Upper lobe of left lung (tissue), 6 donors: ENCODE results near the gene TMEM127. TPM values are rescaled to one million over a fixed set of nuclear protein-coding genes. Genes with fewer than 3 reads are reported as not detected.

ENCODE experiments used
- ATAC-seq, 2 donors: fragments of 200-7000 bp; cut with Tn5 transposase; one replicate each; pipeline ENCODE4 v1.9.1; 2022; ENCODE audit warnings: mild to moderate bottlenecking in 2 of 2, moderate library complexity in 2 of 2; ENCODE audit not compliant: low FRiP score in 2 of 2
- DNase-seq, 2 donors: peaks; one replicate each; pipeline ENCODE4 v3.0.0-alpha.2; 2019 to 2020
- H3K27ac ChIP-seq, 4 donors: fragments of 200-600 bp; sonication (generic); one replicate each; pipeline ENCODE4 v1.5.1; 2016 to 2019
- H3K27me3 ChIP-seq, 4 donors: fragments of 200-600 bp; sonication (generic); one replicate each; pipeline ENCODE4 v1.5.1; 2017 to 2019
- H3K36me3 ChIP-seq, 4 donors: fragments of 200-600 bp; sonication (generic); one replicate each; pipeline ENCODE4 v1.5.1; 2016 to 2019
- H3K4me1 ChIP-seq, 4 donors: fragments of 200-600 bp; sonication (generic); one replicate each; pipeline ENCODE4 v1.5.1; 2018 to 2019
- H3K4me3 ChIP-seq, 4 donors: fragments of 200-600 bp; sonication (generic); one replicate each; pipeline ENCODE4 v1.5.1; 2017 to 2019; ENCODE audit warnings: mild to moderate bottlenecking in 2 of 4, moderate library complexity in 1 of 4
- H3K9me3 ChIP-seq, 4 donors: fragments of 200-600 bp; sonication (generic); one replicate each; pipeline ENCODE4 v1.5.1; 2018 to 2019
- CTCF ChIP-seq, 6 experiments: fragments of 450-650 bp in 4 of 6; fragments of 200-600 bp in 2 of 6; sonication (generic) in 2 of 6; IDR thresholded peaks; one replicate each; pipeline ENCODE4 v1.5.1; 2016 to 2019; ENCODE audit warnings: antibody characterized with exemption in 6 of 6
- EP300 ChIP-seq, 4 donors: sonication (generic); formaldehyde crosslinking; IDR thresholded peaks; one replicate each; pipeline ENCODE4 v1.5.1; 2017; ENCODE audit warnings: antibody characterized with exemption in 4 of 4, control low read depth in 2 of 4
- POLR2A ChIP-seq, 4 donors: fragments of 450-650 bp; IDR thresholded peaks; one replicate each; pipeline ENCODE4 v1.5.1; 2016 to 2017; ENCODE audit warnings: antibody characterized with exemption in 4 of 4, mild to moderate bottlenecking in 2 of 4
- POLR2AphosphoS5 ChIP-seq, 2 donors: sonication (generic); formaldehyde crosslinking; IDR thresholded peaks; one replicate each; pipeline ENCODE4 v1.5.1; 2017; ENCODE audit warnings: antibody characterized with exemption in 2 of 2
- WGBS, 2 donors: methylation state at CpG; one replicate each; pipeline ENCODE4 v1.1.5; 2017 to 2018; 5-methylcytosine and 5-hydroxymethylcytosine counted together
- total RNA-seq, 6 donors: library from RNA; depleted of rRNA in 4 of 6; stranded (reverse); fragments of >200 nt in 4 of 6; gene quantifications; one replicate each; pipeline versions ENCODE4 v1.1.0 to v1.2.1, GENCODE V29; 2016 to 2021
- donor health status: DM: no; HTN: no; CAD: no; lungs with moderate emphysema.
- donor health status: DM: no; HTN: yes; CAD: no; lungs with severe emphysema.

Gene TMEM127
- total RNA-seq, 6 donors from 2014 or later, result 21.0 to 75.8 (median 44.8) TPM

GRCh38 chr2:96264656-96265348 is 995 bp downstream of the TMEM127 start:
- Histone ChIP-seq H3K27ac (peak overlapping the region; percentile 89 to 99 (median 96)), H3K4me1 (peaks cover 46 to 60% (median 51%) of the 10 kb centered on the region in 4 donors)

GRCh38 chr2:96264086-96264485 is 1.7 kb downstream of the TMEM127 start:
- WGBS, 2 donors, result 63 to 65% methylated on average over 4 of the region's 4 CpGs
- no peak for TF ChIP-seq POLR2AphosphoS5 (IDR thresholded peaks at IDR 0.05)
- TF ChIP-seq EP300 (IDR thresholded peaks at IDR 0.05), result no peak
- no peak for TF ChIP-seq POLR2A (IDR thresholded peaks at IDR 0.05)
- TF ChIP-seq CTCF (IDR thresholded peaks at IDR 0.05), result no peak
- Histone ChIP-seq H3K27me3 (no peaks in the 10 kb centered on the region), H3K27ac (peak overlapping the region in 3 of 4 donors; percentile 37 to 96 (median 95)), H3K9me3 (no peaks in the 10 kb centered on the region), H3K36me3 (peaks cover 13 to 30% (median 15%) of the 10 kb centered on the region in 4 donors), H3K4me1 (peaks cover 54 to 67% (median 58%) of the 10 kb centered on the region in 4 donors), H3K4me3 (peak overlapping the region in 3 of 4 donors; percentile 74 to 94 (median 90))
- DNase-seq, result no peak
- no peak for ATAC-seq

More at GRCh38 chr2:96264656-96265348, 995 bp downstream of the TMEM127 start:
- Histone ChIP-seq H3K9me3 (no peaks in the 10 kb centered on the region), H3K36me3 (peaks cover 13 to 36% (median 23%) of the 10 kb centered on the region in 4 donors), H3K4me3 (peak overlapping the region; percentile 74 to 98 (median 92)), H3K27me3 (no peaks in the 10 kb centered on the region)
- ATAC-seq (no peak), DNase-seq (peak in 1 of 2 donors; percentile 34)
- 24 to 39% methylated on average over 10 to 18 of the region's 33 CpGs for WGBS, 2 donors
- TF ChIP-seq CTCF (IDR thresholded peaks at IDR 0.05), result peak in 1 of 6 experiments; percentile 31
- TF ChIP-seq POLR2AphosphoS5 (IDR thresholded peaks at IDR 0.05), result no peak
- TF ChIP-seq EP300 (IDR thresholded peaks at IDR 0.05), result no peak
- no peak for TF ChIP-seq POLR2A (IDR thresholded peaks at IDR 0.05)

GRCh38 chr2:96262306-96262705 is 3.5 kb downstream of the TMEM127 start:
- Histone ChIP-seq H3K4me1 (peaks cover 70 to 81% (median 71%) of the 10 kb centered on the region in 4 donors), H3K27me3 (no peaks in the 10 kb centered on the region), H3K9me3 (no peaks in the 10 kb centered on the region), H3K27ac (no peak overlapping the region), H3K4me3 (no peak overlapping the region), H3K36me3 (peaks cover 0 to 22% (median 1%) of the 10 kb centered on the region in 4 donors)
- ATAC-seq, result no peak
- TF ChIP-seq EP300 (IDR thresholded peaks at IDR 0.05) (no peak), POLR2AphosphoS5 (IDR thresholded peaks at IDR 0.05) (no peak), POLR2A (IDR thresholded peaks at IDR 0.05) (no peak), CTCF (IDR thresholded peaks at IDR 0.05) (no peak)
- DNase-seq, result no peak
- WGBS, 2 donors, result 79 to 82% methylated on average over 2 of the region's 2 CpGs

GRCh38 chr2:96261328-96262003 is 4.3 kb downstream of the TMEM127 start:
- DNase-seq (no peak), ATAC-seq (no peak)
- WGBS, 2 donors, result 94 to 95% methylated on average over 4 to 6 of the region's 6 CpGs
- Histone ChIP-seq H3K36me3 (peaks cover 0 to 22% (median 1%) of the 10 kb centered on the region in 4 donors), H3K9me3 (no peaks in the 10 kb centered on the region), H3K27ac (peak overlapping the region; percentile 76 to 94 (median 87)), H3K4me1 (peaks cover 69 to 81% (median 70%) of the 10 kb centered on the region in 4 donors), H3K4me3 (no peak overlapping the region), H3K27me3 (no peaks in the 10 kb centered on the region)
- TF ChIP-seq POLR2A (IDR thresholded peaks at IDR 0.05), result no peak
- no peak for TF ChIP-seq CTCF (IDR thresholded peaks at IDR 0.05)
- TF ChIP-seq EP300 (IDR thresholded peaks at IDR 0.05), result no peak
- TF ChIP-seq POLR2AphosphoS5 (IDR thresholded peaks at IDR 0.05), result no peak
